ENCODE measurements around the gene RAMP3.

RAMP3 gene

DNA sequence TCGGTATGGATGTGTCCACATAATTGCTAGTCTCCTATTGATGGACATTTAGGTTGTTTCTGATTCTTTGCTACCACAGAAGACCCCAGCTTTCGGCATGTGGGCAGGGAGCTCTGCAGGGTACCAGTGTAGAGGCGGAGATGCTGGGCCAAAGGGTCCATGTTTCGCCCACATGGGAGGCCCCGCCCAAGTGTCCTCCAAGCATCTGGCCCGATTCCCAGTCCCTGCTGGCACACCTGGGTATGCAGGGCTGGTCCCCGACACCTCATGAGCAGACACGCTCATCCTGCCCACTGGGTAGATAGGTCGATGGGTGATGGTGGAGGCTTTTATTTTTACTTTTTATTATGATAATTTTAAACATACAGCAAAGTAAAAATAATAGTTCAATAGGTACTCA, 26.7 kb upstream of the RAMP3 start:
- Histone ChIP-seq H4K20me1 (ENCODE audit: insufficient read depth, low read length) (no peaks in the 10 kb centered on the region), H3K4me3 (ENCODE audit: low read length) (no peak overlapping the region), H3K27ac (ENCODE audit: low read length) (no peak overlapping the region), H3K4me1 (ENCODE audit: low read length) (peaks cover 2% of the 10 kb centered on the region), H3K36me3 (replicated peaks; ENCODE audit: low read depth, low read length) (no peaks in the 10 kb centered on the region), H3K9me3 (ENCODE audit: insufficient read depth, low read length) (no peaks in the 10 kb centered on the region), H3K79me2 (ENCODE audit: low read length) (no peaks in the 10 kb centered on the region), H2AFZ (ENCODE audit: low read depth, low read length) (no peak overlapping the region), H3K27me3 (ENCODE audit: low read depth, low read length) (no peaks in the 10 kb centered on the region), H3K4me2 (ENCODE audit: low read length) (no peak overlapping the region), H3K9ac (ENCODE audit: low read length) (no peak overlapping the region)
- no peak for TF ChIP-seq EZH2phosphoT487 (IDR thresholded peaks at IDR 0.05; ENCODE audit: low read depth)
- TF ChIP-seq, protein P1, sequence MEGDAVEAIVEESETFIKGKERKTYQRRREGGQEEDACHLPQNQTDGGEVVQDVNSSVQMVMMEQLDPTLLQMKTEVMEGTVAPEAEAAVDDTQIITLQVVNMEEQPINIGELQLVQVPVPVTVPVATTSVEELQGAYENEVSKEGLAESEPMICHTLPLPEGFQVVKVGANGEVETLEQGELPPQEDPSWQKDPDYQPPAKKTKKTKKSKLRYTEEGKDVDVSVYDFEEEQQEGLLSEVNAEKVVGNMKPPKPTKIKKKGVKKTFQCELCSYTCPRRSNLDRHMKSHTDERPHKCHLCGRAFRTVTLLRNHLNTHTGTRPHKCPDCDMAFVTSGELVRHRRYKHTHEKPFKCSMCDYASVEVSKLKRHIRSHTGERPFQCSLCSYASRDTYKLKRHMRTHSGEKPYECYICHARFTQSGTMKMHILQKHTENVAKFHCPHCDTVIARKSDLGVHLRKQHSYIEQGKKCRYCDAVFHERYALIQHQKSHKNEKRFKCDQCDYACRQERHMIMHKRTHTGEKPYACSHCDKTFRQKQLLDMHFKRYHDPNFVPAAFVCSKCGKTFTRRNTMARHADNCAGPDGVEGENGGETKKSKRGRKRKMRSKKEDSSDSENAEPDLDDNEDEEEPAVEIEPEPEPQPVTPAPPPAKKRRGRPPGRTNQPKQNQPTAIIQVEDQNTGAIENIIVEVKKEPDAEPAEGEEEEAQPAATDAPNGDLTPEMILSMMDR (IDR thresholded peaks at IDR 0.05; ENCODE audit: low read depth, low read length): no peak

DNA sequence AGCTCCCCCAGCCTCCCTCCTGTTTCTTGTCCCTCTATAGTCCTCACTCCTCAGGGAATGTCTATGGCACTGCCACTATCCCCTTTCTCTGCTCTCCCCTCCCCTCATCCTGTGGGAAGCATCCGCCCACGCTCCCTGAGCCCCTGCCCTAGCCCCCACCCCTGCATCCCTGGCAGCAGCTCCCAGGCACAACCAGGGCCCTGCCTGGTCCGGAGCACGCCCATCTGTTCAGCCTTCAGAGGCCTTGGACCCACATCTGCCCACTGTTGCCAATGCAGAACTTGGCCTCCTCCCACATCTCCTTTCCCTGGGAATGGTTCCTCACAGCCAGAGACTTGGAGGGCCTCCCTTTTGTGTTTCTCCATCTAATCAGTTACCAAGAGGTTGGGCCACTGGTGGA, 25.7 kb upstream of the RAMP3 start:
- no peaks in the 10 kb centered on the region for H3K79me2 ChIP-seq (ENCODE audit: low read length)
- peaks cover 4% of the 10 kb centered on the region for H3K4me1 ChIP-seq (ENCODE audit: low read length)
- TF ChIP-seq, protein P1 (IDR thresholded peaks at IDR 0.05; ENCODE audit: low read depth, low read length): no peak
- TF ChIP-seq EZH2phosphoT487 (IDR thresholded peaks at IDR 0.05; ENCODE audit: low read depth): no peak
- no peak overlapping the region for H2AFZ ChIP-seq (ENCODE audit: low read depth, low read length)
- no peaks in the 10 kb centered on the region for H3K9me3 ChIP-seq (ENCODE audit: insufficient read depth, low read length)
- H3K27me3 ChIP-seq (ENCODE audit: low read depth, low read length): peaks cover 2% of the 10 kb centered on the region; the same call in 1 of the 2 replicates
- no peaks in the 10 kb centered on the region for H4K20me1 ChIP-seq (ENCODE audit: insufficient read depth, low read length)
- H3K4me2 ChIP-seq (ENCODE audit: low read length): no peak overlapping the region
- H3K9ac ChIP-seq (ENCODE audit: low read length): no peak overlapping the region
- H3K36me3 ChIP-seq (replicated peaks; ENCODE audit: low read depth, low read length): no peaks in the 10 kb centered on the region
- H3K27ac ChIP-seq (ENCODE audit: low read length): no peak overlapping the region
- H3K4me3 ChIP-seq (ENCODE audit: low read length): no peak overlapping the region

DNA sequence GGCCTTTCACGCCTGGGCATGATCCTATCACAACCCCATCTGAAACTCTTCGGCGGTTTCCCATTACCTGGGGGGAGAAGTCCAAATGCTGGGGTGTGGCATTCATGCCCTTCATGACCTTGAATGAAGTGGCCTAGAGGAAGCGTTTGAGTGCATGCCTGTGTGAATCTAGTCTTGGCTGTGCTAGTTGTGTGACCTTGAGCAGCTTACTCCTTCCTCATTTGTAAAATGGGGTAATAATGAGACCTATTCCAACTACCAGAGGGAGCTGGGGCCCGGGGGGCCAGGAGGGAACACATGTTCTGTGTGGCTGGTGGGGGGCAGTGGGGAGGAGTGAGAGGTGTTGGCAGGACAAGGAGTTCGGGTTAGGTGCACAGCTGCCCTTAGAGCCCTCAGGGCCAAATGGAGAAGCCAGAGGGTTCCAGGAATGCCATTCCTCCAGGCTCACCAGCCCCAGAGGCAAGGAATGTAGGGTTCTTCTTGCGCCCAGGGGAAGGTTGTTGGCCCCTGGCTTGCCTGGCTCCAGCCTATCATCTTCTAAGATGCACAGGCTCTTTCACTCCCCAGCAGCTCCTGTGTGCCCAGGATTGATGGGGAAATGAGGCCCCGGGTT, 24.8 kb upstream of the RAMP3 start:
- no peaks in the 10 kb centered on the region for H3K9me3 ChIP-seq (ENCODE audit: insufficient read depth, low read length)
- H3K27ac ChIP-seq (ENCODE audit: low read length): no peak overlapping the region
- no peak overlapping the region for H3K4me3 ChIP-seq (ENCODE audit: low read length)
- no peaks in the 10 kb centered on the region for H3K36me3 ChIP-seq (replicated peaks; ENCODE audit: low read depth, low read length)
- no peak for TF ChIP-seq EZH2phosphoT487 (IDR thresholded peaks at IDR 0.05; ENCODE audit: low read depth)
- TF ChIP-seq, protein P1 (IDR thresholded peaks at IDR 0.05; ENCODE audit: low read depth, low read length): no peak
- H3K9ac ChIP-seq (ENCODE audit: low read length): no peak overlapping the region
- no peak overlapping the region for H2AFZ ChIP-seq (ENCODE audit: low read depth, low read length)
- H3K79me2 ChIP-seq (ENCODE audit: low read length): no peaks in the 10 kb centered on the region
- peaks cover 4% of the 10 kb centered on the region; the same call in 1 of the 2 replicates for H3K27me3 ChIP-seq (ENCODE audit: low read depth, low read length)
- H3K4me2 ChIP-seq (ENCODE audit: low read length): no peak overlapping the region
- H3K4me1 ChIP-seq (ENCODE audit: low read length): peaks cover 7% of the 10 kb centered on the region
- no peaks in the 10 kb centered on the region for H4K20me1 ChIP-seq (ENCODE audit: insufficient read depth, low read length)

DNA sequence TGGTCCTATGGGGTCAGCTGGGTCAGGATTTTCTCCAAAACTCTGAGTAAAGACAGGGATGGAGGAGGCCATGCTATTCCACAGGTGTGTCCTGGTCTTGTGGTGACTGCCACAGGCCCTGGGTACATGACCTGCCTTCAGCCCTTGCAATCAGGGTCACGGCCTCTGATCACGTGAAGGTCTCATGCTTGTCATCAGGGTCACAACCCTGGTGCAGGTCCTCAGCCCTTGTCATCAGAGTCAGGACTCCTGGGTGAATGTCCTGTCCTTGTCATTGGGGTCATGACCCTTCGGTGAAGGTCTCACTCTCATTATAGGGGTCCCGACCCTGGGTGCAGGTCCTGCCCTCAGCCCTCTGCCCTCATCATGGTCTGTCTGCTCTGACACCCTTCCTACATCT, 24.2 kb upstream of the RAMP3 start:
- H3K4me2 ChIP-seq (ENCODE audit: low read length): no peak overlapping the region
- no peaks in the 10 kb centered on the region for H3K9me3 ChIP-seq (ENCODE audit: insufficient read depth, low read length)
- no peak overlapping the region for H2AFZ ChIP-seq (ENCODE audit: low read depth, low read length)
- no peaks in the 10 kb centered on the region for H4K20me1 ChIP-seq (ENCODE audit: insufficient read depth, low read length)
- H3K4me1 ChIP-seq (ENCODE audit: low read length): peaks cover 7% of the 10 kb centered on the region
- peaks cover 4% of the 10 kb centered on the region; the same call in 1 of the 2 replicates for H3K27me3 ChIP-seq (ENCODE audit: low read depth, low read length)
- H3K4me3 ChIP-seq (ENCODE audit: low read length): no peak overlapping the region
- TF ChIP-seq, protein P1 (IDR thresholded peaks at IDR 0.05; ENCODE audit: low read depth, low read length): no peak
- no peak for TF ChIP-seq EZH2phosphoT487 (IDR thresholded peaks at IDR 0.05; ENCODE audit: low read depth)
- no peaks in the 10 kb centered on the region for H3K36me3 ChIP-seq (replicated peaks; ENCODE audit: low read depth, low read length)
- no peak overlapping the region for H3K9ac ChIP-seq (ENCODE audit: low read length)
- H3K27ac ChIP-seq (ENCODE audit: low read length): no peak overlapping the region
- H3K79me2 ChIP-seq (ENCODE audit: low read length): no peaks in the 10 kb centered on the region

Measured in OCI-LY3 (cell line).